Measurements from ENCODE around the gene OR7G2. TPM values are rescaled to one million over a fixed set of nuclear protein-coding genes. Genes with fewer than 3 reads are reported as not detected.
"Not testable (repeated sequence)": the region's sequence is repeated elsewhere in the genome, so short reads cannot be mapped to it uniquely, and the experiment has no call there.

The OR7G2 gene
- polyA plus RNA-seq, 1 donor: not detected

DNA sequence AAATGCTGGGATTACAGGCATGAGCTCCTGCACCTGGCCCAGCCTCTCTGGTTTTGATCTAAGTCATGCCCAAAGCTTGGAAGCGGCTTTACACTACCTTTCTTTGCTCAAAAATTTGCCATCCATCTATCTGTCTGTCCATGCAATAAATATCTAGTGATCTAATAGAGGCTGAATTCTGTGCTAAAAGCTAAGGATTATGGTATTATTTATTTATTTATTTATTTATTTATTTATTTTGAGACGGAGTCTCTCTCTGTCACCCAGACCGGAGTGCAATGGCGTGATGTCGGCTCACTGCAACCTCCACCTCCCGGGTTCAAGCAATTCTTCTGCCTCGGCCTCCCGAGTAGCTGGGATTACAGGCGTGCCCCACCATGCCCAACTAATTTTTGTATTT, 51.1 kb downstream of the OR7G2 start:
- H3K27ac ChIP-seq (ENCODE audit: low read length); DNase-seq; H3K4me3 ChIP-seq (ENCODE audit: low read length); H3K9me3 ChIP-seq (ENCODE audit: control insufficient read depth, low read depth, low read length); H3K27me3 ChIP-seq (ENCODE audit: control insufficient read depth, insufficient read depth, low read length); H3K36me3 ChIP-seq (ENCODE audit: control insufficient read depth, insufficient read depth, low read length); H3K4me1 ChIP-seq (ENCODE audit: control insufficient read depth, insufficient read depth, low read length): not testable (repeated sequence)
- 100% methylated on average over 1 of the region's 9 CpGs for WGBS (ENCODE audit: insufficient coverage, low lambda C conversion rate)

GRCh38 chr19:9054765-9055164, 52.5 kb downstream of the OR7G2 start:
- Histone ChIP-seq H3K4me1 (ENCODE audit: control insufficient read depth, insufficient read depth, low read length) (no peaks in the 10 kb centered on the region), H3K27me3 (ENCODE audit: control insufficient read depth, insufficient read depth, low read length) (peaks cover 9% of the 10 kb centered on the region), H3K9me3 (ENCODE audit: control insufficient read depth, low read depth, low read length) (no peaks in the 10 kb centered on the region), H3K36me3 (ENCODE audit: control insufficient read depth, insufficient read depth, low read length) (no peaks in the 10 kb centered on the region), H3K4me3 (ENCODE audit: low read length) (no peak overlapping the region), H3K27ac (ENCODE audit: low read length) (no peak overlapping the region)
- WGBS (ENCODE audit: insufficient coverage, low lambda C conversion rate): 40% methylated on average over 1 of the region's 8 CpGs
- no peak for DNase-seq

- WGBS (ENCODE audit: insufficient coverage, low lambda C conversion rate): 93% methylated on average over 3 of the region's 8 CpGs
Measured at GRCh38 chr19:9054207-9054606, 53.1 kb downstream of the OR7G2 start.

GRCh38 chr19:9053674-9054073, 53.6 kb downstream of the OR7G2 start:
- no CpG with 5 or more reads among the region's 6 CpGs for WGBS (ENCODE audit: insufficient coverage, low lambda C conversion rate)
- not testable (repeated sequence) for H3K27ac ChIP-seq (ENCODE audit: low read length)

More at GRCh38 chr19:9054207-9054606, 53.1 kb downstream of the OR7G2 start:
- H3K9me3 ChIP-seq (ENCODE audit: control insufficient read depth, low read depth, low read length): no peaks in the 10 kb centered on the region
- H3K27me3 ChIP-seq (ENCODE audit: control insufficient read depth, insufficient read depth, low read length): peaks cover 9% of the 10 kb centered on the region
- no peaks in the 10 kb centered on the region for H3K4me1 ChIP-seq (ENCODE audit: control insufficient read depth, insufficient read depth, low read length)
- no peaks in the 10 kb centered on the region for H3K36me3 ChIP-seq (ENCODE audit: control insufficient read depth, insufficient read depth, low read length)
- no peak for DNase-seq
- no peak overlapping the region for H3K27ac ChIP-seq (ENCODE audit: low read length)
- H3K4me3 ChIP-seq (ENCODE audit: low read length): no peak overlapping the region

GRCh38 chr19:9052894-9053293, 54.4 kb downstream of the OR7G2 start:
- H3K9me3 ChIP-seq (ENCODE audit: control insufficient read depth, low read depth, low read length): no peaks in the 10 kb centered on the region
- no CpG with 5 or more reads among the region's 4 CpGs for WGBS (ENCODE audit: insufficient coverage, low lambda C conversion rate)
- DNase-seq: no peak
- H3K4me3 ChIP-seq (ENCODE audit: low read length): no peak overlapping the region
- H3K27me3 ChIP-seq (ENCODE audit: control insufficient read depth, insufficient read depth, low read length): peaks cover 9% of the 10 kb centered on the region
- no peaks in the 10 kb centered on the region for H3K36me3 ChIP-seq (ENCODE audit: control insufficient read depth, insufficient read depth, low read length)
- H3K27ac ChIP-seq (ENCODE audit: low read length): no peak overlapping the region
- no peaks in the 10 kb centered on the region for H3K4me1 ChIP-seq (ENCODE audit: control insufficient read depth, insufficient read depth, low read length)

More at GRCh38 chr19:9053674-9054073, 53.6 kb downstream of the OR7G2 start:
- not testable (repeated sequence) for H3K9me3 ChIP-seq (ENCODE audit: control insufficient read depth, low read depth, low read length); H3K4me1 ChIP-seq (ENCODE audit: control insufficient read depth, insufficient read depth, low read length); H3K4me3 ChIP-seq (ENCODE audit: low read length); DNase-seq; H3K36me3 ChIP-seq (ENCODE audit: control insufficient read depth, insufficient read depth, low read length); H3K27me3 ChIP-seq (ENCODE audit: control insufficient read depth, insufficient read depth, low read length)

Other genes starting within 250 kb of the OR7G2 start
- gene MUC16, start 97.1 kb downstream of the OR7G2 start, polyA plus RNA-seq: 0.78 TPM
- gene OR1M1, start 20.4 kb downstream of the OR7G2 start, polyA plus RNA-seq: not detected
- not detected for gene OR7G1, start 8.3 kb upstream of the OR7G2 start, polyA plus RNA-seq
- not detected for gene OR7G3, start 19.5 kb upstream of the OR7G2 start, polyA plus RNA-seq
- gene ZNF317, start 32.9 kb upstream of the OR7G2 start, polyA plus RNA-seq: 34.3 TPM
- gene OR7D2, start 71.5 kb upstream of the OR7G2 start, polyA plus RNA-seq: 0.03 TPM
- not detected for gene OR7D4, start 112.1 kb upstream of the OR7G2 start, polyA plus RNA-seq
- gene OR7E24, start 143.5 kb upstream of the OR7G2 start, polyA plus RNA-seq: not detected
- gene ZNF699, start 202.4 kb upstream of the OR7G2 start, polyA plus RNA-seq: 3.5 TPM
- gene ZNF559, start 216.7 kb upstream of the OR7G2 start, polyA plus RNA-seq: 9.7 TPM

Measured in large intestine (tissue), 3 donors.